ENCODE results near the gene MBD3. TPM values are rescaled to one million over a fixed set of nuclear protein-coding genes. Genes with fewer than 3 reads are reported as not detected.

The MBD3 gene
- total RNA-seq, 1 experiment from 2014 or later: 128 TPM

- Histone ChIP-seq H3K4ac (ENCODE audit: low read depth, low read length) (no peak overlapping the region), H4K5ac (ENCODE audit: insufficient read length, low read depth, low read length) (no peak overlapping the region), H2AFZ (ENCODE audit: low read length) (no peak overlapping the region), H3K4me2 (ENCODE audit: insufficient read depth, insufficient read length, low read length) (no peak overlapping the region), H2BK12ac (ENCODE audit: insufficient read length, low read depth, low read length) (no peak overlapping the region), H2BK5ac (ENCODE audit: insufficient read length, low read length) (no peak overlapping the region), H2AK5ac (ENCODE audit: insufficient read length, low read length) (no peak overlapping the region), H3K79me1 (ENCODE audit: insufficient read depth, low read depth, low read length, poor library complexity, severe bottlenecking) (no peaks in the 10 kb centered on the region), H3K23me2 (ENCODE audit: insufficient read length, low read depth, low read length, poor library complexity, severe bottlenecking) (peaks cover 2% of the 10 kb centered on the region), H2BK20ac (ENCODE audit: low read depth, low read length, poor library complexity, severe bottlenecking) (no peak overlapping the region), H3K14ac (ENCODE audit: insufficient read depth, low read length) (no peak overlapping the region), H3K79me2 (ENCODE audit: insufficient read depth, low read length) (no peaks in the 10 kb centered on the region), H3K27ac (ENCODE audit: insufficient read length, low read depth, low read length) (no peak overlapping the region), H3K9ac (ENCODE audit: extremely low read depth, insufficient read length, low read length) (no peak overlapping the region), H3K23ac (ENCODE audit: insufficient read length, low read depth, low read length) (no peak overlapping the region), H2BK120ac (ENCODE audit: low read depth, low read length, poor library complexity, severe bottlenecking) (no peak overlapping the region), H3K27me3 (ENCODE audit: insufficient read depth, low read length) (peaks cover 16% of the 10 kb centered on the region; the same call in 1 of the 2 replicates), H4K8ac (replicated peaks; ENCODE audit: insufficient read length, low read depth, low read length) (no peak overlapping the region), H2BK15ac (ENCODE audit: low read depth, low read length) (no peak overlapping the region), H3K18ac (ENCODE audit: insufficient read length, low read depth, low read length) (no peak overlapping the region), H3K4me1 (ENCODE audit: insufficient read depth, low read length) (no peaks in the 10 kb centered on the region), H4K20me1 (ENCODE audit: control insufficient read depth, insufficient read depth, insufficient read length) (peaks cover 3% of the 10 kb centered on the region), H3K9me3 (ENCODE audit: control insufficient read depth, low read depth, low read length) (no peaks in the 10 kb centered on the region), H4K91ac (ENCODE audit: insufficient read length, low read depth, low read length) (no peak overlapping the region), H3K56ac (ENCODE audit: insufficient read length, low read depth, low read length) (no peak overlapping the region), H3T11ph (ENCODE audit: low read length) (no peak overlapping the region)
- TF ChIP-seq CTCF (conservative IDR thresholded peaks at IDR 0.05): 0 out of 3 replicates have a peak, but pooled peaks have one; percentile 21
- H3K4me1 Mint-ChIP-seq: peaks cover 6 to 7% of the 10 kb centered on the region in 2 experiments; a peak in 3 of 4 replicates
- peaks cover 0 to 6% of the 10 kb centered on the region in 2 experiments; a peak in 3 of 5 replicates for H3K9me3 Mint-ChIP-seq
- no peak overlapping the region for H3K4me3 Mint-ChIP-seq
- peaks cover 72% of the 10 kb centered on the region for H3K27me3 Mint-ChIP-seq (ENCODE audit: low read depth)
- no peak overlapping the region for H3K27ac Mint-ChIP-seq
- no CpG with 5 or more reads among the region's 31 CpGs for WGBS (ENCODE audit: extremely low coverage, insufficient read length, low lambda C conversion rate)
- H3K36me3 Mint-ChIP-seq (ENCODE audit: insufficient read depth in 1 of 3, low read depth in 3 of 3): no peaks in the 10 kb centered on the region
- no peak for DNase-seq
Measured at GRCh38 chr19:1525343-1525742, 67.3 kb downstream of the MBD3 start.

All from H9 (cell line).